ENCODE data around the gene SLC13A2. TPM values are rescaled to one million over a fixed set of nuclear protein-coding genes. Genes with fewer than 3 reads are reported as not detected.

The SLC13A2 gene
- total RNA-seq, 4 donors from 2014 or later, result not detected

DNA sequence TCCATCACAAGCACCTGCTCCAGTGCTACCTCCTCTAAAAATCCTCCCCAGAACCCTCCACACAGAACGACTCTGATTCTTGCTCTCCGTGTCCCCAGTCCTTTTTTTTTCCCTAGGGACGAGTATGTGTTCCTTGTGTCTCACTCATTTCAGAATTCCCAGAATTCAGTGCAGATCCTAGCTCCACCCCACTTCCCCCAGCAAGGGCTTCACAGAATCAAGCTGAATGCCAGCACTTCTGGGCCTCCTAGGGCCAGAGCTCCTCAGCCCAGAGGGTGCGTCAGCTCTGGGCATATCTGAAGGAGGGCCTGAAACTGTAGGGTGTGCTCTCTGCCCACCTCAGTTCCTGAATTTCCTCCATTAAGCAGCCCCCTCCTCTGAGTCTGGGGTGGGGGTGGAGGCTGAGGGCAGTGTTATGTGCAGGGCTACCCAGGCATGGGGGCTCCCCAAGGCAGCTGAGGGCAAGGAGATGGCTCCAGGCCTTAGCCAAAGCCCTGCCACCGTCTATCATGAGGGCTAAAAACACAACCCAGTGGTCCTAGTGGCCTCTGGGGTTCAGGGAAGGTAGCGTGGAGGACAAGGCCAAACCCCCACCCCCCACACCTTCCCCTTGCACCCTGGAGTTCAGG, 72.5 kb downstream of the SLC13A2 start:
- TF ChIP-seq, protein P1, sequence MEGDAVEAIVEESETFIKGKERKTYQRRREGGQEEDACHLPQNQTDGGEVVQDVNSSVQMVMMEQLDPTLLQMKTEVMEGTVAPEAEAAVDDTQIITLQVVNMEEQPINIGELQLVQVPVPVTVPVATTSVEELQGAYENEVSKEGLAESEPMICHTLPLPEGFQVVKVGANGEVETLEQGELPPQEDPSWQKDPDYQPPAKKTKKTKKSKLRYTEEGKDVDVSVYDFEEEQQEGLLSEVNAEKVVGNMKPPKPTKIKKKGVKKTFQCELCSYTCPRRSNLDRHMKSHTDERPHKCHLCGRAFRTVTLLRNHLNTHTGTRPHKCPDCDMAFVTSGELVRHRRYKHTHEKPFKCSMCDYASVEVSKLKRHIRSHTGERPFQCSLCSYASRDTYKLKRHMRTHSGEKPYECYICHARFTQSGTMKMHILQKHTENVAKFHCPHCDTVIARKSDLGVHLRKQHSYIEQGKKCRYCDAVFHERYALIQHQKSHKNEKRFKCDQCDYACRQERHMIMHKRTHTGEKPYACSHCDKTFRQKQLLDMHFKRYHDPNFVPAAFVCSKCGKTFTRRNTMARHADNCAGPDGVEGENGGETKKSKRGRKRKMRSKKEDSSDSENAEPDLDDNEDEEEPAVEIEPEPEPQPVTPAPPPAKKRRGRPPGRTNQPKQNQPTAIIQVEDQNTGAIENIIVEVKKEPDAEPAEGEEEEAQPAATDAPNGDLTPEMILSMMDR (IDR thresholded peaks at IDR 0.05), result no peak
- no peak for ATAC-seq (ENCODE audit: low FRiP score)
- no peak for DNase-seq (ENCODE audit: low spot score)

DNA sequence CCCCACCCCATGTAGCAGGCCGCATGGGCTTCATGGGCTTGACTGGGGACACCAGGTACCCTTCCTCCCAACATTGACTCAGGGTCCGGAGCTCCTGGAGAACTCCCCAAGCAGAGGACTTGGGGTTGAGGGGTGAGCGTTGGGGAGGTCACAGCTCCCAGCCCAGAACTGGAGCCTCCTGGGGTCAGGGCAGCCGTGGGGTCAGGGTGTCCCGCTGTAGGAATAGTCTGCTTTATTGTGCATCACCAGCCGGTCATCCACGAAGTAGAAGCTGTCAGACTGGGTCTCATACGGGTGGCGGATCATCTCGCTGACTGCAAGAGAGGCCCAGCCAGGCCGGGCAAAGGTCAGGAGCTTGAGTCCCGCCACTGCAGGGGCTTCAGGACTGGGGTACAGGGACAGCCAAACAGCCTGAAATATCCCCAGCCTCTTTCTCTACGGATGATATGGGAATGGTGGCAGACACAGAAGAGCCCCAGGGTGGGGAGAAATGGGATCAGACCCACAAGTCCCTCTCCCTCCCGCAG, 73.7 kb downstream of the SLC13A2 start:
- DNase-seq (ENCODE audit: low spot score) (no peak), ATAC-seq (ENCODE audit: low FRiP score) (no peak)
- TF ChIP-seq, protein P1 (IDR thresholded peaks at IDR 0.05), result no peak

Other genes with a start within 250 kb of the SLC13A2 start
- 1 to 10 TPM; 3.3 to 10.0 (median 5.1) TPM for gene TMEM97, start 154.4 kb upstream of the SLC13A2 start, total RNA-seq
- gene IFT20, start 138.2 kb upstream of the SLC13A2 start, total RNA-seq, result 10 to 100 TPM; 28.8 to 36.0 (median 35.0) TPM
- gene TNFAIP1, start 137.9 kb upstream of the SLC13A2 start, total RNA-seq, result 10 to 100 TPM; 28.7 to 50.4 (median 40.4) TPM
- gene POLDIP2, start 116.1 kb upstream of the SLC13A2 start, total RNA-seq, result 10 to 100 TPM; 62.7 to 86.0 (median 72.4) TPM
- not detected for gene SEBOX, start 108.4 kb upstream of the SLC13A2 start, total RNA-seq
- gene VTN, start 103.3 kb upstream of the SLC13A2 start, total RNA-seq, result 10 to 100 TPM in 2 of 4 donors, 1 to 10 TPM in 2; 3.2 to 82.4 (median 14.7) TPM
- 10 to 100 TPM in 3 of 4 donors, 1 to 10 TPM in 1; 8.5 to 13.1 (median 12.3) TPM for gene SARM1, start 102.0 kb upstream of the SLC13A2 start, total RNA-seq
- gene SLC46A1, start 67.4 kb upstream of the SLC13A2 start, total RNA-seq, result 10 to 100 TPM; 11.3 to 16.9 (median 12.9) TPM
- gene FOXN1, start 32.7 kb downstream of the SLC13A2 start, total RNA-seq, result not detected
- 10 to 100 TPM; 16.8 to 32.6 (median 24.6) TPM for gene UNC119, start 79.0 kb downstream of the SLC13A2 start, total RNA-seq
- gene PIGS, start 97.9 kb downstream of the SLC13A2 start, total RNA-seq, result 10 to 100 TPM; 33.1 to 55.5 (median 45.2) TPM
- gene ALDOC, start 103.3 kb downstream of the SLC13A2 start, total RNA-seq, result 10 to 100 TPM; 17.3 to 83.0 (median 33.6) TPM
- 10 to 100 TPM in 1 of 4 donors, 1 to 10 TPM in 2, under 1 TPM in 1; 0.50 to 12.0 (median 4.5) TPM for gene SPAG5, start 125.4 kb downstream of the SLC13A2 start, total RNA-seq
- 10 to 100 TPM in 1 of 4 donors, 1 to 10 TPM in 3; 3.6 to 10.6 (median 8.0) TPM for gene RSKR, start 140.5 kb downstream of the SLC13A2 start, total RNA-seq
- 100 to 1,000 TPM; 113 to 141 (median 121) TPM for gene BLTP2, start 171.5 kb downstream of the SLC13A2 start, total RNA-seq
- 10 to 100 TPM; 38.2 to 44.4 (median 41.5) TPM for gene SDF2, start 188.3 kb downstream of the SLC13A2 start, total RNA-seq
- 10 to 100 TPM; 51.9 to 98.8 (median 63.1) TPM for gene SUPT6H, start 188.6 kb downstream of the SLC13A2 start, total RNA-seq
- gene PROCA1, start 238.2 kb downstream of the SLC13A2 start, total RNA-seq, result 1 to 10 TPM; 1.2 to 6.0 (median 1.8) TPM
- 100 to 1,000 TPM in 2 of 4 donors, 10 to 100 TPM in 2; 90.4 to 112 (median 101) TPM for gene RAB34, start 244.2 kb downstream of the SLC13A2 start, total RNA-seq
- gene RPL23A, start 246.3 kb downstream of the SLC13A2 start, total RNA-seq, result 100 to 1,000 TPM; 568 to 719 (median 636) TPM

Measured in omental fat pad (tissue), 4 donors.